ENCODE measurements around the gene MPG. TPM values are rescaled to one million over a fixed set of nuclear protein-coding genes. Genes with fewer than 3 reads are reported as not detected.

Gene MPG
- polyA plus RNA-seq, 2 of the 4 experiments (the other 2 are of a cell fraction), result 25.5 to 54.3 TPM

DNA sequence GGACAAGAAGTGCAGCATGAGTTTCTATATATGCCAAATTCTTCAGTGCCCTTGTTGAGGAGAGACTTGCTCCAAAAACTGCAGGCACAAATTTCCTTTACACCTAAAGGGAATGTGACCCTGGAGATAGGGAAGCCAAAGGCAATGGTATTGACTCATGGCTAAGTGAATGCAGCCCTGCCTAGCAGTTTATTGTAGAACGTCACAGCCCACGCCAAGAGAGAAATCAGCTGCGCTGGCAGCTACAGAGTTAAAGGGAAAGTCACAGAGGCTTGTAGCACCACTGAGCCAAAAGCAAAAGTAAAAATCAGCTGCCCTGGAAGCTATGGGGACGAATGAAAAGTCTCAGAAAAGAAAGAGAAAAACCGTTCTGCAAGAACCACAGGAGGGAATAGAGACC, 34.7 kb upstream of the MPG start:
- 78% methylated on average over 5 of the region's 5 CpGs for WGBS (ENCODE audit: missing lambda C conversion rate)
- Histone ChIP-seq H3K4me3 (no peak overlapping the region), H3K4me2 (no peak overlapping the region), H3K9me3 (no peaks in the 10 kb centered on the region), H3K4me1 (peaks cover 16% of the 10 kb centered on the region; the same call in 2 of the 3 replicates), H3K27ac (no peak overlapping the region)
- TF ChIP-seq FOXS1 (CRISPR knock-in tag; IDR thresholded peaks at IDR 0.05) (no peak), MYC (IDR thresholded peaks at IDR 0.05; ENCODE audit: borderline replicate concordance, low read length) (no peak), NPAS2 (CRISPR knock-in tag; IDR thresholded peaks at IDR 0.05; ENCODE audit: borderline replicate concordance) (no peak), NR3C1 (IDR thresholded peaks at IDR 0.05) (no peak), EHF (CRISPR knock-in tag; IDR thresholded peaks at IDR 0.05) (no peak), FOSL2 (IDR thresholded peaks at IDR 0.05) (no peak), FOSL2 (CRISPR knock-in tag; IDR thresholded peaks at IDR 0.05) (no peak), HMGXB4 (CRISPR knock-in tag; IDR thresholded peaks at IDR 0.05; ENCODE audit: borderline replicate concordance) (no peak), ZC3H11A (IDR thresholded peaks at IDR 0.05) (no peak), EHMT2 (IDR thresholded peaks at IDR 0.05; ENCODE audit: low read depth) (no peak), JUNB (IDR thresholded peaks at IDR 0.05) (no peak)
- TF ChIP-seq, protein P1, sequence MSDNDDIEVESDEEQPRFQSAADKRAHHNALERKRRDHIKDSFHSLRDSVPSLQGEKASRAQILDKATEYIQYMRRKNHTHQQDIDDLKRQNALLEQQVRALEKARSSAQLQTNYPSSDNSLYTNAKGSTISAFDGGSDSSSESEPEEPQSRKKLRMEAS (IDR thresholded peaks at IDR 0.05), result no peak
- TF ChIP-seq, protein P2, sequence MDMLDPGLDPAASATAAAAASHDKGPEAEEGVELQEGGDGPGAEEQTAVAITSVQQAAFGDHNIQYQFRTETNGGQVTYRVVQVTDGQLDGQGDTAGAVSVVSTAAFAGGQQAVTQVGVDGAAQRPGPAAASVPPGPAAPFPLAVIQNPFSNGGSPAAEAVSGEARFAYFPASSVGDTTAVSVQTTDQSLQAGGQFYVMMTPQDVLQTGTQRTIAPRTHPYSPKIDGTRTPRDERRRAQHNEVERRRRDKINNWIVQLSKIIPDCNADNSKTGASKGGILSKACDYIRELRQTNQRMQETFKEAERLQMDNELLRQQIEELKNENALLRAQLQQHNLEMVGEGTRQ (IDR thresholded peaks at IDR 0.05), result no peak
- TF ChIP-seq, protein P3, sequence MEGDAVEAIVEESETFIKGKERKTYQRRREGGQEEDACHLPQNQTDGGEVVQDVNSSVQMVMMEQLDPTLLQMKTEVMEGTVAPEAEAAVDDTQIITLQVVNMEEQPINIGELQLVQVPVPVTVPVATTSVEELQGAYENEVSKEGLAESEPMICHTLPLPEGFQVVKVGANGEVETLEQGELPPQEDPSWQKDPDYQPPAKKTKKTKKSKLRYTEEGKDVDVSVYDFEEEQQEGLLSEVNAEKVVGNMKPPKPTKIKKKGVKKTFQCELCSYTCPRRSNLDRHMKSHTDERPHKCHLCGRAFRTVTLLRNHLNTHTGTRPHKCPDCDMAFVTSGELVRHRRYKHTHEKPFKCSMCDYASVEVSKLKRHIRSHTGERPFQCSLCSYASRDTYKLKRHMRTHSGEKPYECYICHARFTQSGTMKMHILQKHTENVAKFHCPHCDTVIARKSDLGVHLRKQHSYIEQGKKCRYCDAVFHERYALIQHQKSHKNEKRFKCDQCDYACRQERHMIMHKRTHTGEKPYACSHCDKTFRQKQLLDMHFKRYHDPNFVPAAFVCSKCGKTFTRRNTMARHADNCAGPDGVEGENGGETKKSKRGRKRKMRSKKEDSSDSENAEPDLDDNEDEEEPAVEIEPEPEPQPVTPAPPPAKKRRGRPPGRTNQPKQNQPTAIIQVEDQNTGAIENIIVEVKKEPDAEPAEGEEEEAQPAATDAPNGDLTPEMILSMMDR (IDR thresholded peaks at IDR 0.05), result no peak
- ChIA-PET POLR2A (no interaction called here), CTCF (interaction anchor here (1.9 to 3.0 kb wide), 2 partner anchors 53 to 318 kb away, joined by 4 to 16 read pairs; no protein-coding TSS in a partner anchor)
- no peak for ATAC-seq
- no peak for DNase-seq (ENCODE audit: low read depth in 1 of 2, low spot score in 1 of 2)
- no peak for FAIRE-seq

DNA sequence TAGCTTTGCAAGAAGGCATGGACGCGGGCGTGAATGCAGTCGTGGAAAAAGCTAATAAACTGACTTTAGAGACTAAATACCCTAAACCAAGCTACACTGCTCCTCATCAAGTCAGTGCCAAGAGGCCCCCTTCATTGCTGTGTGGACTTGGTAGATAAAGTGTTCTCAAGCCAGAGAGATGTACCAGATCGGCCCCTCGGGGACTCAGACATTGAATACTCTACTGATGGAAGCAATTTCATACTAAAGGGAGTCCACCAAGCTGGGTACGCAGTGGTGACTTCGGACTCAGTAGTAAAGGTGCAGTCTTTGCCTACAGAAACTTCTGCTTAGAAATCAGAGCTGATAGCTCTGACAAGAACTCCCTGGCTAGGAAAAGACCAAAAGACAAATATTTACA, 33.4 kb upstream of the MPG start:
- WGBS (ENCODE audit: missing lambda C conversion rate), result 96% methylated on average over 8 of the region's 8 CpGs
- Histone ChIP-seq H3K27ac (no peak overlapping the region), H3K4me2 (no peak overlapping the region), H3K9me3 (no peaks in the 10 kb centered on the region), H3K4me1 (peaks cover 16% of the 10 kb centered on the region; the same call in 2 of the 3 replicates), H3K4me3 (no peak overlapping the region)
- no peak for DNase-seq (ENCODE audit: low read depth in 1 of 2, low spot score in 1 of 2)
- CTCF ChIA-PET, result interaction anchor here (2.9 to 3.0 kb wide), 2 partner anchors 21 to 52 kb away, joined by 14 to 16 read pairs; no protein-coding TSS in a partner anchor
- POLR2A ChIA-PET, result no interaction called here
- ATAC-seq, result no peak
- no peak for FAIRE-seq
- no peak for TF ChIP-seq NR3C1 (IDR thresholded peaks at IDR 0.05)
- TF ChIP-seq POLR2A (IDR thresholded peaks at IDR 0.05; ENCODE audit: low read length), result no peak
- TF ChIP-seq ELK1 (IDR thresholded peaks at IDR 0.05; ENCODE audit: low read depth, low read length), result no peak
- TF ChIP-seq CBX8 (IDR thresholded peaks at IDR 0.05), result no peak
- TF ChIP-seq, protein P4, sequence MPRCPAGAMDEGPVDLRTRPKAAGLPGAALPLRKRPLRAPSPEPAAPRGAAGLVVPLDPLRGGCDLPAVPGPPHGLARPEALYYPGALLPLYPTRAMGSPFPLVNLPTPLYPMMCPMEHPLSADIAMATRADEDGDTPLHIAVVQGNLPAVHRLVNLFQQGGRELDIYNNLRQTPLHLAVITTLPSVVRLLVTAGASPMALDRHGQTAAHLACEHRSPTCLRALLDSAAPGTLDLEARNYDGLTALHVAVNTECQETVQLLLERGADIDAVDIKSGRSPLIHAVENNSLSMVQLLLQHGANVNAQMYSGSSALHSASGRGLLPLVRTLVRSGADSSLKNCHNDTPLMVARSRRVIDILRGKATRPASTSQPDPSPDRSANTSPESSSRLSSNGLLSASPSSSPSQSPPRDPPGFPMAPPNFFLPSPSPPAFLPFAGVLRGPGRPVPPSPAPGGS (IDR thresholded peaks at IDR 0.05), result no peak
- TF ChIP-seq, protein P3 (IDR thresholded peaks at IDR 0.05), result no peak
- TF ChIP-seq RAD21 (conservative IDR thresholded peaks at IDR 0.05 in 1 of 2, IDR thresholded peaks at IDR 0.05 in 1 of 2), result no peak
- no peak for TF ChIP-seq CHD4 (IDR thresholded peaks at IDR 0.05; ENCODE audit: borderline replicate concordance)
- no peak for TF ChIP-seq ATOH8 (CRISPR knock-in tag; IDR thresholded peaks at IDR 0.05; ENCODE audit: low read depth)
- no peak for TF ChIP-seq HOXB13 (CRISPR knock-in tag; IDR thresholded peaks at IDR 0.05; ENCODE audit: low read depth)
- TF ChIP-seq, protein P5, sequence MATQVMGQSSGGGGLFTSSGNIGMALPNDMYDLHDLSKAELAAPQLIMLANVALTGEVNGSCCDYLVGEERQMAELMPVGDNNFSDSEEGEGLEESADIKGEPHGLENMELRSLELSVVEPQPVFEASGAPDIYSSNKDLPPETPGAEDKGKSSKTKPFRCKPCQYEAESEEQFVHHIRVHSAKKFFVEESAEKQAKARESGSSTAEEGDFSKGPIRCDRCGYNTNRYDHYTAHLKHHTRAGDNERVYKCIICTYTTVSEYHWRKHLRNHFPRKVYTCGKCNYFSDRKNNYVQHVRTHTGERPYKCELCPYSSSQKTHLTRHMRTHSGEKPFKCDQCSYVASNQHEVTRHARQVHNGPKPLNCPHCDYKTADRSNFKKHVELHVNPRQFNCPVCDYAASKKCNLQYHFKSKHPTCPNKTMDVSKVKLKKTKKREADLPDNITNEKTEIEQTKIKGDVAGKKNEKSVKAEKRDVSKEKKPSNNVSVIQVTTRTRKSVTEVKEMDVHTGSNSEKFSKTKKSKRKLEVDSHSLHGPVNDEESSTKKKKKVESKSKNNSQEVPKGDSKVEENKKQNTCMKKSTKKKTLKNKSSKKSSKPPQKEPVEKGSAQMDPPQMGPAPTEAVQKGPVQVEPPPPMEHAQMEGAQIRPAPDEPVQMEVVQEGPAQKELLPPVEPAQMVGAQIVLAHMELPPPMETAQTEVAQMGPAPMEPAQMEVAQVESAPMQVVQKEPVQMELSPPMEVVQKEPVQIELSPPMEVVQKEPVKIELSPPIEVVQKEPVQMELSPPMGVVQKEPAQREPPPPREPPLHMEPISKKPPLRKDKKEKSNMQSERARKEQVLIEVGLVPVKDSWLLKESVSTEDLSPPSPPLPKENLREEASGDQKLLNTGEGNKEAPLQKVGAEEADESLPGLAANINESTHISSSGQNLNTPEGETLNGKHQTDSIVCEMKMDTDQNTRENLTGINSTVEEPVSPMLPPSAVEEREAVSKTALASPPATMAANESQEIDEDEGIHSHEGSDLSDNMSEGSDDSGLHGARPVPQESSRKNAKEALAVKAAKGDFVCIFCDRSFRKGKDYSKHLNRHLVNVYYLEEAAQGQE (IDR thresholded peaks at IDR 0.05), result no peak
